Smooth muscle cell of the brain vasculature (primary cell): Measurements from ENCODE around the gene IL1F10.
"Not testable (repeated sequence)": the region's sequence is repeated elsewhere in the genome, so short reads cannot be mapped to it uniquely, and the experiment has no call there.

Experiments
- DNase-seq: peaks from one replicate; pipeline ENCODE4 v3.0.0-alpha.2; 2012; ENCODE audit warnings: low read depth, low spot score

The IL1F10 gene

GRCh38 chr2:113080134-113080533 lies 12.4 kb downstream of the IL1F10 start:
- no peak for DNase-seq

DNA sequence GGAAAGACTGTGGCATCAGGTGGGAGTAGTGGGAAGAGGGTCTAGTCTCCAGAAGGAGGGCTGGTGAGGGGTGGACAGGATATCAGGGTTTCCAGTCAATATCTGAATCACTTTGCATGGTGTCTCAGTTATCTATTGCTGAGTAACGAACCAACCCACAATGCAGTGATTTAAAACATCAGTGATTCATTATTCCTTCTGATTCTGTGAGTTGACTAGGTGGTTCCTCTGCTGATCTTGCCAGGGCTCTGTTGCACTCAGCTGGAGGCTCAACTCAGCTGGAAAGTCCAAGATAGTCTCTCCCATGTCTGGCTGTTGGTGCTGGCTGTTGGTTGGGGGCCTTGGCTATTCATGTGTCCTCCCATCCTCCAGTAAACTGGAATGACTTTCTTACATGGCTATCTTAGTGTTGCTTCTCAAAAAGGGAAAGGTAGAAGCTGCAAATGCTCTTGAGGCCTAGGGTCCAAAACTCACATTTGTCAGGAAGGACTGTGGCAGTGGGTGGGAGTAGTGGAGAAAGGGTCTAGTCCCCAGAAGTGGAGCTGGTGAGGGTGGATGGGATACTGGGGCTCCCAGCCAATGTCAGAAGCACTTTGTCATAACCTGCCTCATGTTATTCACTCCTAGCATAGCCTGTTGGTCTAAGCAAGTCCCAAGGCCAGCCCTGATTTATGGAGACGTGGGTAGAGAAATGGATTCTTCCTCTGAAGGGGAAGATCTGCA lies 13.9 kb downstream of the IL1F10 start:
- no peak for DNase-seq

DNA sequence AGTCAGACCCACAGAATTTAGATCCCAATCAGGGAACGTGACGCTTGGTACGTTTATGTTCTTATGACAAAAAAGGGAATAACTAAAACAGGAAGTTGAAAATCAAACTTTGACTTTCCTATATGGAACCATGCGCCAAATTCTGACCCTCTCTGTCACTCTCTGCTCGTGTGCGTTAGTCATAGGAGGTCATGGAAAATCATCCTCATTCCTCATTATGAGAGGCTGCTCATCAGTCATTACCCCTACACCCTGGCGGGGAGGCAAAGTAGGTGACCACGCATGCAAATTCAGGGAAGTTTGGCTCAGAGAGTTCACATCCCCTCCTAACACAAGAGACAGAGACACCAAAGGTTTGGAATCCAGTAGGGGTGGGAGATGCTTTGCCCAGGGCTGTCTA lies 15.5 kb downstream of the IL1F10 start:
- DNase-seq: no peak

DNA sequence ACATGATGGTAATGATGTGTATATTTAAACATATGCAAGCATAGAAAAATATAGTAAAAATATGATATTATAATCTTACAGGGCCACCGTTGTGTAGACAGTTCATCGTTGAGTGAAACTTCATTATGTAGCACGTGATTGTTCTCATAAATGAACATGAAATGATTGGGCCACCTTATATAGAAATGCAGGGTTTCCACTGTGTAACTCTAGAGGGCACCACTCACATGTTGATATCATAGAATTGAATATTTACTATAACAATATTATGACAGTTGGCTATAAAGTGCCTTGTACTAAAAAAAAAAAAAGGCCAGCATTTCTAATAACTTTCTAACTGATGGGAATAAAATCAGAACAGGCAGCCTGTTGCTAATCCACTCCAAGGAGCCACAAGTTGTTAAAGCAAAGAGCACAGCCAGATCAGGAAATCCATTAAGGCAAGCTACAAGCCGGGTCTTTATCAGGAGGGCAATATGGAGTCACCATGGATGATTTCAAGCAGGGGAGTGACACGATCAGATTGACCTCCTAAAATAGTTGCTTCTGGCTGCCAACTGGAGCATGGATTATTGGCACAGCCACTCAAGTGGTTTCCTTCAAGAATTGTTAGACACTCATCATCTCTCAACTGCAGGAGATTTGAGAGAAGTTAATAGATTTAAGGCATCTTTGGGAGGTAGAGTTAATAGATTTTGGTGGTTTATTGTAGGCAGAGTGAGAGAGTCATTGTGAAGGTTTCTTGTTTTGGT lies 16.7 kb downstream of the IL1F10 start:
- DNase-seq: no peak

- DNase-seq: no peak
Observed at GRCh38 chr2:113085542-113085941, 17.8 kb downstream of the IL1F10 start.

DNA sequence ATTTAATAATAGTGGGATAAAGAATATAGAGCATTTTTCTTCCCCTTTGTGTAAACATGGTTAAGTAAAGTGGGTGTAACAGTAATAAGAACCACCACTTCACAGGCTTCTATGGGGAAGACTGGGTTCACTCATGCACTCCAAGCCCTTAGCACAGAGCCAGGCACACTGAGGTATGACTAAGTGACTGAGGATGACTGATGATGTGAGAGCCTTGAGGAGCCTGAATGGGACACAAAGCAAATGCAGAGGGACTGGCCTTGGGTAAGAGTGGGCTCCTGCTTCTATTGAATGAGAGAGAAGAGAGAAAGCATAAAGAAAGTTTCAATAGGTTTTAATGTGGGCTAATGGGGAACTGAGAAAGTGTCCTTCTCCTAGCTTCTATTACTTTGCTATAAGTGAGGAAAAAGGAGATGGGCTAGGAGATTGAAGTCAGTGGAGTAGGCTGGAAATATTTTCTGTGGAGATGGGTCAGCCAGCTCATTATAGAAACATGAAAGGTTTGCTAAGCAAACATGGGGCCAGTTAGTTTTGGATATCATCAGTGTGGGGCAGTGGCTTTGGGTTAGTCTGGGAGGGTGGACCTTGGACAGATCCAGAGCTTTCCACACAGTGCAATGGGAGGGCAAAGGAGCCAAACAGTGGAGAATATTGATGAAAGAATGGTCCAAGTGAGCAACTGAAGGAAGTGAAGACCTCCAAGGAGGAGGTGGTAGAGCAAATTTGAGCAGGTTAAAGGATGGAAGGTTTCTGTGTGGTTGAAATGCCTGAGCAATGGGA lies 20.6 kb downstream of the IL1F10 start:
- no peak for DNase-seq

GRCh38 chr2:113089916-113090315 lies 22.1 kb downstream of the IL1F10 start:
- no peak for DNase-seq

DNA sequence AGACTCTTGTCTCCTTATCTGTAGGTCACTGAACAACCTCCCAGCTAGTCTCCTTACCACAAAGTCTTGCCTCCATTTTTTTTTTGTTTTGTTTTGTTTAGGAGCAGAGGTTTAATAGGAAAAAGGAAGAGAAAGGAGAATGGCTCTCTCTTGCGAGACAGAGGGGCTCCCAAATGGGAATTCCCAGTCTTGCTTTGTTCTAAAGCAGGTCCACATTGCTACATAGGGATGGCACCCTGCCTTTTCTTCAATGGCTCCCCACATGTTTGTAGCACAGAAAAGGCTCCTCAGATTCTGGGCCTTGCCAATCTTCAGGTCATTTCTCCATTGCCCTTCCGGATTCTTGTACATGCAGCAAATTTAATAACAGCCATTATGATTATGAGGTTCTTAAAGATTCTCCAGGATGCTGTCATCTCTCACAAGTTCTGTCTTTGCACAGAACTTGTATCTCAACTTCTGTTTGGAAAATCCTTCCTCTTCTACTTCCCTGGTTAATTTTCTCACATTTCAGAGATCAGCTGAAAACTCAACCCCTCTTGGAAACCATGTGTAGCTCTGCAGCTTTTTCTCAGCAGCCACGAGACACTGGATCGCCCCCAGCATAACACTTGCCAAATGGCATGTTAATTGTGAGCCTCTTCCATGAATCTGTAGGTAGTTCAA lies 23.6 kb downstream of the IL1F10 start:
- DNase-seq: no peak

DNA sequence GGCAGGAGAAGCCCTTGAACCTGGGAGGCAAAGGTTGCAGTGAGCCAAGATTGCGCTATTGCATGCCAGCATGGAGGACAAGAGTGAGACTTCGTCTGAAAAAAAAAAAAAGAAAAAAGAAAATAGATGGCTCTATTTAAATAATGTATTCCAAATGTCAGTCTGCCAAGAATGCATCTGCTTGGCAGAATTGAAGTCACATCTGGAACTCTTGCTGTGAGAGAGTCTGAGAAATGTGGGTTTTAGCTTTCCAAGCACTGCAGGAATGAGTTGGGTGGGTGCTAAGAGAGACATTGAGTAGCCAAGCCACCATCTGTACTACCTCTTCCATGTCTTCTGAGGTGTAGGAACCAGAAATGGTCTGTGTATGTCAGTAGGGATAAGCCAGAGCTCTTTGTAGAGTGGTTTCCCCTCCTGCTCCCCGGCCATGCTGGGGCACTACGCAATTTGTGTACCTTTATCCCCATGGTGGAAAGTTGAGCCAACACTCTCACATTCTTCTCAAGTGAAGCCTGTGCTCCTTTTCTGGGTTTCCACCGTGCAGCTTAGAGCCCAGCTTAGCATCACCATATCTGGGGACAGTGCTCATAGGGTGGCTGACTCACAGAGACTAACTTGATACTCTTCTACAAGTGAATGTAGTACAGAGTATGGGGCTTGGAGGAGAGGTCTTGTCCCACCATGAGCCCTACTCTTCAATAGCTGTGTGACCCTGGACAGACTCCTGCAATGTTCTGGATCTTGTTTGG lies 25.3 kb downstream of the IL1F10 start:
- no peak for DNase-seq

DNA sequence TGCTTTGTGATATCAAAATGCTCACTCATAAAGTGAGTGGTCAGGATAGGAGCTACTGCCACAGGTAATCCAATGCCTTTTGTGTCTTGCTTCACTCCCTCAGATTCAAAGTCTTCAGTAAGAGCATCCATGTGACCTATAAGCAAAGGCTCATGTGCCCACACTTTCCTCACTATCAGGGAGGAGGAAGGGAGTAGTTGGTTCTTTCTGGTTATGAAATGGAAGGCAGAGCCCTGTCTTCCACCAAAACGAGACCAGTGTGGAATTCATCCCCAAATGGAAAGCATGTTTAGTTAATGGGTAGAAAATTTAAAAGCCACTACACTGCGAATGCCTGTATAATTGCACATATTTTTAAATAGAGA lies 25.8 kb downstream of the IL1F10 start:
- DNase-seq: no peak

- not testable (repeated sequence) for DNase-seq
Observed at GRCh38 chr2:113096306-113096705, 28.5 kb downstream of the IL1F10 start.

DNA sequence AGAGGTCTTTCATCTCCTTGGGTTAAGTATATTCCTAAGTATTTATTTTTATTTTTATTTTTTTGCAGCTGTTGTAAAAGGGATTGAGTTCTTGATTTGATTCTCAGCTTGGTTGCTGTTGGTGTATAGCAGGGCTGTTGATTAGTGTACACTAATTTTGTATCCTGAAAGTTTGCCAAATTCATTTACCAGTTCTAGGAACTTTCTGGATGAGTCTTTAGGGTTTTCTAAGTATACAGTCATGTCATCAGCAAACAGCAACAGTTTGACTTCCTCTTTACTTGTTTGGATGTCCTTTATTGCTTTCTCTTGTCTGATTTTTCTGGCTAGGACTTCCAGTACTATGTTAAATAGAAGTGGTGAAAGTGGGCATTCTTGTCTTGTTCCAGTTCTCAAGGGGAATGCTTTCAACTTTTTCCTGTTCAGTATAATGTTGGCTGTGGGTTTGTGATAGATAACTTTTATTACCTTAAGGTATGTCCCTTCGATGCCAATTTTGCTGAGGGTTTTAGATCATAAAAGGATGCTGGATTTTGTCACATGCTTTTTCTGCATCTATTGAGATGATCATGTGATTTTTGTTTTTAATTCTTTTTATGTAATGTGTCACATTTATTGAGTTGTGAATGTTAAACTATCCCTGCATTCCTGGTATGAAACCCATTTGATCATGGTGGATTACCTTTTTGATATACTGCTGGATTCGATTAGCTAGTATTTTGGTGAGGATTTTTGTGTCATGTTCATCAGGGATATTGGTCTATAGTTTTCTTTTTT lies 29.3 kb downstream of the IL1F10 start:
- not testable (repeated sequence) for DNase-seq

DNA sequence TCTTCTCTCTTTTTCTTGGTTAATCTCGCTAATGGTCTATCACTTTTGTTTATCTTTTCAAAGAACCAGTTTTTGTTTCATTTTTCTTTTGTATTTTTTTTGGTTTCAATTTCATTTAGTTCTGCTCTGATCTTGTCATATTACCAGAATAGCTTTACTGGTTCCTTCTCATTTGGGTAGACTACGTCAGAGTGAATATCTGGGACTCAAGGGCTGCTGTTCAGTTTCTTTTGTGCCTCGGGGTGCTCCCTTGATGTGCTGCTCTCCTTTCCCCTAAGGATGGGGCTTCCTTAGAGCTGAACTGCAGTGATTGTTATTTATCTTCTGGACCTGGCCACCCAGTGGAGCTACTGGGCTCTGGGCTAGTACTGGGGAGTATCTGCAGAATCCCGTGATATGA lies 30.3 kb downstream of the IL1F10 start:
- no peak for DNase-seq

DNA sequence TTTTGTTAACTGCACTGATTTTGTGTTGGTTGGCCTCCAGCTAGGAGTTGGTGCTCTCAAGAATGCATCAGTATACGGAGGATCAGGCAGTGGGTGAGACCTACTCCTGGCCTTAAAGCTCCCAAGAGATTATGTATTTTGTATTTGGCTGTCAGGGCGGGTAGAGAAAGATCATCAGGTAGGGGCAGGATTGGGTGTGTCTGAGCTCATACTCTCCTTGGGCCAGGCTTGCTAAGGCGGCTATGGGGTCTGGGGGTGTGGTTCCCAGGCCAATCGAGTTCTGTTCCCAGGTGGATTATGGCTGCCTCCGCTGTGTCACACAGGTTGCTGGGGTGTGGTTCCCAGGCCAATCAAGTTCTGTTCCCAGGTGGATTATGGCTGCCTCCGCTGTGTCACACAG lies 30.8 kb downstream of the IL1F10 start:
- no peak for DNase-seq

DNA sequence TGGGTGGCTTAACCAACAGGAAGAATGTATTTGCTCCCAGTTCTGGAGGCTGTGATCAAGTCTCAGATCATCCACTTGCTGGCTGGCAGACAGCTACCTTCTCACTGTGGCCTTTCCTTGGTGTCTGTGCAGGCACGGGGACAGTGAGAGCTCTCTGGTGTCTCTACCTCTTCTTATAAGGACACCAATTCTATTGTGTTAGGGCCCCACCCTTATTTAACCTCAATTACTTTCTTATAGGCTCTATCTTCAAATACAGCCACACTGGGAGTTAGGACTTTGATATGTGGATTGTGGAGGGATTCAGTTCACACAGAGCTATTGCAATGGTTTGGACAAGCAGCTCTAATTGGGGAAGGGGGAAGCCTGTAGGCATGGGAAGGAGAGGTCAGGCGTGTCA lies 34.4 kb downstream of the IL1F10 start:
- DNase-seq: no peak

DNA sequence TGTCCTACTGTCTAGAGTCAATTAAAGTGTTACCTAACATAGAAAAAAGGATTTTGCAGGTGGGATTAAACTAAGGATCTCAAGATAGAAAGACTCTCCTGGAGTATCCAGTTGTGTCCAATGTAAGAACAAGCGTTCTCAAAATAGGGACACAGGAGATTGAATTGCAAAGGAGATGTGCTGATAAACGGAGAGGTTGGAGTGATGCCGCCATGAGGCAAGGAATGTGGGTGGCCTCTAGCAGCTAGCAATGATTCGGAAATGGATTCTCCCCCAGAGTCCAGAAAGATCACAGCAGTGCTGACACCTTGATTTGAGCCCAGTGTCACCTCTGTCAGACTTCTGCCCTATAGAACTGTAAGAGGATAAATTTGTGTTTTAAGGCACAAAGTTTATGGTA lies 35.5 kb downstream of the IL1F10 start:
- DNase-seq: no peak

DNA sequence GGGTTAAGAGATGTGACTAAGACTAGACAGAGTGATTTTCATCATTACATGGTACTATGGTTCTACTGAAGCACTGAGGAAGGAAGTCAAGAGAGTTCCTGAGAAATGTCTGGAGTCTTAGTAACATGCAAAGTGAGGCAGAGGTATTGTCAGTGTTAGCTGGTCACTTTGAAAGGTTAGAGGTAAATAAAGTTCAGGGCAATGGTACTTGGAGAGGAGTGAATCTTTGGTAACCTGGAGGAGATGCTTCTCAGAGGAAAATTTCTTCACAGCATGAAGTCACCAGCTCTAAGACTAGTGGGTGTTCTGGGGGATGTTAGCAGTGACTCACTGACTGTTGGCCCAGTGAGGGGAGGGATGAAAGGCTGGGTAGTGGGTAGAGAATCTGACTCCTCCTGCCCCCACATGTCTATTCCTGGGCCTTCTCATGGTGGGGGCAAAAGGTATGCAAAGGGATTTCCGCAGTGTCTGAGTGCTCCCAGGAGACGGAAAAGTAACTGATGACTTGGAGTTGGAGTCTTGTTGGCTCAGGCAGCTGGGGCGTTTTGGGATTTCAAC lies 36.4 kb downstream of the IL1F10 start:
- DNase-seq: no peak

GRCh38 chr2:113105047-113105785 lies 37.4 kb downstream of the IL1F10 start:
- DNase-seq: no peak

DNA sequence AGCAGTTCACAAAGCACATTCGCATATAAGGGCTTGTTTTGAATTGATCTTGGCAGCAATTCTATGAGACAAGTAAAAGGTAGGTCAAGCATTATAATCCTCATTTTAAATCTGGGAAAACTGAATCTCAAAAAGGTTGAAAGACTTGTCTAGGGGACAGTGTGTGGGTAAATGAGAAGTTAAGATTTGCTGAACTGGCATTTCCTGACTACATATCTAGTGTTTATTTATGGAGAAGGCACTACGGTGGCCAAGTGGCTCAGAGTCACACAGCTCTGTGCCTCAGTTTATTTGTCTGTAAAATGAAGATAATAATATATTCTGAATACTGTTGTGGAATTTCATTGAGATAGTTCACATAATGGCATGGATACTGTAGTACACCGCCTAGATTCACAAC lies 43.4 kb downstream of the IL1F10 start:
- no peak for DNase-seq
